H1 (cell line): ENCODE data around the gene OXER1. TPM values are rescaled to one million over a fixed set of nuclear protein-coding genes. Genes with fewer than 3 reads are reported as not detected.

Experiments
- CTCF ChIA-PET: fragments of 300-600 bp; sonication (Branson Sonifier 250); formaldehyde crosslinking; loops from one replicate; lab custom pipeline; 2021; ENCODE audit not compliant: partially characterized antibody; lab: Charles Lee
- POLR2A ChIA-PET: fragments of 300-600 bp; sonication (Branson Sonifier 250); formaldehyde crosslinking; loops from one replicate; lab custom pipeline; 2021; ENCODE audit warnings: inconsistent platforms; ENCODE audit not compliant: partially characterized antibody; lab: Charles Lee
- DNase-seq, 2 experiments: peaks; one replicate each; pipeline versions ENCODE4 v3.0.0 to v3.0.0-alpha.2; 2010 to 2022; ENCODE audit warnings: low spot score in 2 of 2, low read depth in 1 of 2, mixed read lengths in 1 of 2
- FAIRE-seq: peaks from 2 replicates; lab custom pipeline; 2011; peaks lifted over from hg19 to GRCh38; lab: Jason Lieb, UNC
- H2AFZ ChIP-seq: 2 replicates; pipeline ENCODE4 v1.8.1; 2012; ENCODE audit warnings: low read length, inconsistent platforms
- H2AK5ac ChIP-seq: 2 replicates; pipeline ENCODE4 v1.6.1; 2013; ENCODE audit warnings: low read depth, low read length
- H2BK120ac ChIP-seq: replicated peaks from 2 replicates; pipeline ENCODE3; 2013; ENCODE audit warnings: low read depth, low read length, inconsistent platforms
- H2BK12ac ChIP-seq: 2 replicates; pipeline ENCODE4 v1.6.1; 2013; ENCODE audit warnings: low read depth, low read length
- H2BK15ac ChIP-seq: 2 replicates; pipeline ENCODE4 v1.6.1; 2013; ENCODE audit warnings: low read length
- H2BK20ac ChIP-seq: 2 replicates; pipeline ENCODE4 v1.6.1; 2013; ENCODE audit warnings: low read length
- H2BK5ac ChIP-seq: 2 replicates; pipeline ENCODE4 v1.6.1; 2013; ENCODE audit warnings: low read depth, low read length
- H3K14ac ChIP-seq: 2 replicates; pipeline ENCODE4 v1.6.1; 2013; ENCODE audit warnings: inconsistent platforms; ENCODE audit not compliant: insufficient read length
- H3K18ac ChIP-seq: 2 replicates; pipeline ENCODE4 v1.6.1; 2013; ENCODE audit warnings: low read length; ENCODE audit errors: extremely low read depth
- H3K23ac ChIP-seq: 2 replicates; pipeline ENCODE4 v1.6.1; 2013; ENCODE audit warnings: inconsistent platforms; ENCODE audit not compliant: insufficient read length
- H3K23me2 ChIP-seq: 2 replicates; pipeline ENCODE4 v1.6.1; 2013; ENCODE audit warnings: low read depth, low read length
- H3K27ac ChIP-seq: 2 replicates; pipeline ENCODE4 v1.6.1; 2011; ENCODE audit warnings: low read depth, low read length, inconsistent platforms
- H3K27me3 ChIP-seq, 4 experiments: replicated peaks in 1 of 4; 1 replicate in 1 of 4; 2 replicates in 3 of 4; pipeline versions ENCODE4 v1.6.1 to v1.8.1; 2011 to 2013; ENCODE audit warnings: low read length in 3 of 4, mild to moderate bottlenecking in 3 of 4, inconsistent platforms in 2 of 4, mixed read lengths in 2 of 4, moderate library complexity in 1 of 4; ENCODE audit not compliant: control insufficient read depth in 3 of 4, insufficient read depth in 3 of 4; ENCODE audit errors: extremely low read depth in 1 of 4
- H3K36me3 ChIP-seq, 4 experiments: 2 replicates each; pipeline versions ENCODE4 v1.6.1 to v1.8.1; 2011 to 2013; ENCODE audit warnings: mild to moderate bottlenecking in 4 of 4, low read length in 3 of 4, moderate library complexity in 2 of 4, control low read depth in 1 of 4, inconsistent platforms in 1 of 4; ENCODE audit not compliant: insufficient read depth in 4 of 4, control insufficient read depth in 2 of 4
- H3K4ac ChIP-seq: replicated peaks from 2 replicates; pipeline ENCODE3; 2013; ENCODE audit warnings: low read length, low read depth, mixed read lengths, inconsistent platforms; ENCODE audit not compliant: insufficient read length
- H3K4me1 ChIP-seq, 4 experiments: replicated peaks in 1 of 4; 1 replicate in 1 of 4; 2 replicates in 3 of 4; pipeline versions ENCODE4 v1.6.1 to v1.8.1; 2011 to 2013; ENCODE audit warnings: low read length in 3 of 4, inconsistent platforms in 2 of 4, mixed read lengths in 1 of 4; ENCODE audit not compliant: insufficient read depth in 4 of 4, control insufficient read depth in 3 of 4
- H3K4me2 ChIP-seq, 2 experiments: 2 replicates each; pipeline versions ENCODE4 v1.6.1 to v1.8.1; 2011 to 2013; ENCODE audit warnings: low read depth in 2 of 2, low read length in 2 of 2, control low read depth in 1 of 2, inconsistent platforms in 1 of 2, mild to moderate bottlenecking in 1 of 2; ENCODE audit not compliant: insufficient read depth in 1 of 2
- H3K4me3 ChIP-seq, 4 experiments: fragments of 200-600, 300-600 bp in 1 of 4; sonication (generic), shearing (Covaris generic), sonication (Bioruptor Twin) in 1 of 4; 2 replicates each; pipeline versions ENCODE4 v1.5.1 to v1.8.1; 2011 to 2016; ENCODE audit warnings: low read length in 4 of 4, low read depth in 3 of 4, control low read depth in 2 of 4, inconsistent platforms in 2 of 4, mild to moderate bottlenecking in 2 of 4, mixed read lengths in 1 of 4, moderate library complexity in 1 of 4; ENCODE audit not compliant: insufficient read depth in 2 of 4; ENCODE audit errors: extremely low read depth in 1 of 4
- H3K56ac ChIP-seq: replicated peaks from 2 replicates; pipeline ENCODE3; 2013; ENCODE audit warnings: low read depth, mild to moderate bottlenecking, mixed read lengths, low read length, inconsistent platforms; ENCODE audit not compliant: insufficient read length
- H3K79me1 ChIP-seq: 2 replicates; pipeline ENCODE4 v1.6.1; 2013; ENCODE audit warnings: low read depth, low read length, control low read depth
- H3K79me2 ChIP-seq, 2 experiments: 2 replicates each; pipeline versions ENCODE4 v1.6.1 to v1.8.1; 2012 to 2013; ENCODE audit warnings: low read length in 2 of 2, mild to moderate bottlenecking in 2 of 2, inconsistent platforms in 1 of 2; ENCODE audit not compliant: insufficient read depth in 2 of 2, control insufficient read depth in 1 of 2
- H3K9ac ChIP-seq, 4 experiments: replicated peaks in 1 of 4; 1 replicate in 1 of 4; 2 replicates in 3 of 4; pipeline versions ENCODE4 v1.6.1 to v1.8.1; 2011 to 2013; ENCODE audit warnings: low read depth in 3 of 4, low read length in 3 of 4, control low read depth in 2 of 4, mild to moderate bottlenecking in 2 of 4, moderate library complexity in 2 of 4, inconsistent platforms in 1 of 4; ENCODE audit errors: extremely low read depth in 1 of 4
- H3K9me3 ChIP-seq, 2 experiments: 2 replicates each; pipeline versions ENCODE4 v1.6.1 to v1.8.1; 2012 to 2013; ENCODE audit warnings: mild to moderate bottlenecking in 2 of 2, moderate library complexity in 2 of 2, control low read depth in 1 of 2, inconsistent platforms in 1 of 2, low read depth in 1 of 2, low read length in 1 of 2, mixed read lengths in 1 of 2; ENCODE audit not compliant: insufficient read depth in 2 of 2
- H4K20me1 ChIP-seq, 2 experiments: replicated peaks in 1 of 2; 2 replicates each; pipeline versions ENCODE3 to v1.8.1; 2011 to 2013; ENCODE audit warnings: inconsistent platforms in 2 of 2, low read length in 2 of 2, mild to moderate bottlenecking in 1 of 2; ENCODE audit not compliant: insufficient read depth in 2 of 2, control insufficient read depth in 1 of 2
- H4K5ac ChIP-seq: 2 replicates; pipeline ENCODE4 v1.6.1; 2013; ENCODE audit warnings: low read length, low read depth, mixed read lengths, inconsistent platforms; ENCODE audit not compliant: insufficient read length
- H4K8ac ChIP-seq: 2 replicates; pipeline ENCODE4 v1.8.0; 2013; ENCODE audit warnings: mild to moderate bottlenecking, moderate library complexity, low read length, inconsistent platforms; ENCODE audit not compliant: insufficient read depth; ENCODE audit errors: extremely low read depth
- H4K91ac ChIP-seq: replicated peaks from 2 replicates; pipeline ENCODE3; 2013; ENCODE audit warnings: low read length, mixed read lengths, inconsistent platforms; ENCODE audit not compliant: insufficient read length
- ASH2L ChIP-seq: fragments of 200-600, 300-600 bp; sonication (generic); IDR thresholded peaks from one replicate; pipeline ENCODE4 v1.7.1; 2017; ENCODE audit warnings: low read length
- EGR1 ChIP-seq: IDR thresholded peaks from 2 replicates; pipeline ENCODE4 v1.6.1; 2011; ENCODE audit warnings: low read depth, low read length, borderline replicate concordance
- EP300 ChIP-seq, 2 experiments: IDR thresholded peaks; 1 replicate in 1 of 2; 2 replicates in 1 of 2; pipeline ENCODE4 v1.6.1; 2011 to 2012; ENCODE audit warnings: low read depth in 2 of 2, low read length in 2 of 2, mild to moderate bottlenecking in 2 of 2, borderline replicate concordance in 1 of 2, inconsistent platforms in 1 of 2, moderate library complexity in 1 of 2
- GTF2F1 ChIP-seq: IDR thresholded peaks from 2 replicates; pipeline ENCODE4 v1.6.1; 2012; ENCODE audit warnings: low read depth, low read length, improper control_type of control experiment, borderline replicate concordance
- HDAC6 ChIP-seq: IDR thresholded peaks from one replicate; pipeline ENCODE4 v1.7.1; 2012; ENCODE audit warnings: low read depth, mild to moderate bottlenecking, inconsistent platforms, low read length, moderate library complexity
- MAFK ChIP-seq: IDR thresholded peaks from 2 replicates; pipeline ENCODE4 v1.6.1; 2012; ENCODE audit warnings: low read depth, mild to moderate bottlenecking, improper control_type of control experiment, low read length
- SAP30 ChIP-seq: fragments of 300-600 bp; sonication (generic); IDR thresholded peaks from 2 replicates; pipeline ENCODE4 v1.7.1; 2012; ENCODE audit warnings: low read length, moderate library complexity, mild to moderate bottlenecking, inconsistent platforms; ENCODE audit not compliant: insufficient read depth, insufficient replicate concordance
- SIN3A ChIP-seq, 2 experiments: IDR thresholded peaks in 1 of 2; conservative IDR thresholded peaks in 1 of 2; 2 replicates each; pipeline ENCODE4 v1.6.1; 2011 to 2012; ENCODE audit warnings: low read length in 2 of 2, improper control_type of control experiment in 1 of 2, low read depth in 1 of 2, mild to moderate bottlenecking in 1 of 2
- TAF7 ChIP-seq: optimal IDR thresholded peaks from 2 replicates; pipeline ENCODE3; 2011; ENCODE audit warnings: low read depth, mild to moderate bottlenecking, inconsistent platforms, low read length, moderate library complexity, borderline replicate concordance
- WGBS, 2 experiments: shearing (Covaris generic) in 1 of 2; methylation state at CpG; one replicate each; pipeline versions ENCODE4 v1.1.6 to v1.1.7; 2013 to 2015; ENCODE audit warnings: low lambda C conversion rate in 2 of 2, mixed read lengths in 2 of 2, inconsistent platforms in 1 of 2, low coverage in 1 of 2, missing lambda C conversion rate in 1 of 2; ENCODE audit not compliant: insufficient replicate concordance in 2 of 2, insufficient coverage in 1 of 2, insufficient read length in 1 of 2; ENCODE audit errors: extremely low coverage in 1 of 2, missing lambda C conversion rate in 1 of 2; 5-methylcytosine and 5-hydroxymethylcytosine counted together
- polyA plus RNA-seq, 7 experiments: library from polyadenylated mRNA; depleted of rRNA in 3 of 7; stranded (reverse) in 5 of 7; unstranded in 2 of 7; fragments of >200 nt in 5 of 7; fragments of 200-250 nt in 2 of 7; gene quantifications; 1 replicate in 5 of 7; 2 replicates in 1 of 7; 4 replicates in 1 of 7; pipeline versions ENCODE4 v1.2.1 to v1.2.3, GENCODE V29; 2011 to 2013; ENCODE audit warnings: missing spikeins in 2 of 7, mixed read lengths in 2 of 7
- total RNA-seq: library from RNA; stranded (reverse); fragmentation: NEBNext Ultra II Directional; extraction: Animal tissue kit (Norgen Biotek cat#: 25700); gene quantifications from 2 replicates; pipeline ENCODE4 v1.2.1, GENCODE V29; 2021

Gene OXER1
- total and polyA plus RNA-seq, 2 of the 8 experiments (the other 6 are each of a cell fraction or from before 2014, with no cell fraction given) = 1.2 to 2.9 TPM

DNA sequence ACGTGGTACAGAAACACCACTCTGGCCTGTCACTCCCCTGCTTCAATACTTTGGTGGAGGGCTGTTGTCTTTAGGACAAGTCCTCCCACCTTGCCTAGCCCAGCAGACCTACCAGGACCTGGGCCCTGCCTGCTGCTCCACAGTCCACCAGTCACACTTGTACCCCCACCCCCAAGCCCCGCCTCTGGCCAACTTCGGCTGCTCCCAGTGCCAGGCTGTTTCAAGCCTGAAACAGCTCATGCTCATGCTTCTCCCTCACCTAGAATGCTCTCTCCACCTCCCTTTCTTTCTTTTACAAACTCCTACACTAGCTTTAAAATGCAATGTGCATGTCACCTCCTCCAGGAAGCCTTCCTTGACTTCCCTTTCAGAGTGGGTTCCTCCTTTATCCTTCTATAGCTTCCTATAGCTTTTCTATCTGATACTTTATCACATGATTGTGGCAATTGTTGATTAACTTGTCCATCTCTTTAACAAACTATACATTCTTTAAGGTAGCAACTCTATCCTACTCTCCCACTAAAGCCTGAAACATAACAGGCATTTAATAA, 4.8 kb upstream of the OXER1 start:
- Histone ChIP-seq H2BK15ac (no peak overlapping the region), H3K23me2 (no peaks in the 10 kb centered on the region), H3K9me3 (no peaks in the 10 kb centered on the region), H2AK5ac (no peak overlapping the region), H3K4ac (no peak overlapping the region), H3K27ac (no peak overlapping the region), H4K91ac (no peak overlapping the region), H2BK120ac (no peak overlapping the region), H3K4me1 (peaks cover 1 to 16% (median 6%) of the 10 kb centered on the region in 4 experiments; a peak in 4 of 7 replicates), H2AFZ (no peak overlapping the region), H3K23ac (no peak overlapping the region), H3K36me3 (no peaks in the 10 kb centered on the region), H4K20me1 (no peaks in the 10 kb centered on the region), H3K18ac (no peak overlapping the region), H3K14ac (no peak overlapping the region), H2BK5ac (no peak overlapping the region), H4K8ac (no peak overlapping the region), H3K27me3 (no peaks in the 10 kb centered on the region), H3K56ac (no peak overlapping the region), H3K4me2 (no peak overlapping the region), H2BK12ac (no peak overlapping the region)
- 77% methylated on average over 3 of the region's 3 CpGs; no CpG with 5 or more reads in 1 of the 2 experiments for WGBS, 2 experiments
- CTCF ChIA-PET = interaction anchor here (1.0 to 4.1 kb wide), 8 partner anchors 12 to 339 kb away, joined by 3 to 35 read pairs (median 4); no protein-coding TSS in a partner anchor
- POLR2A ChIA-PET = interaction anchor here (0.7 to 2.1 kb wide), 5 partner anchors 8 to 42 kb away, joined by 3 to 6 read pairs (median 4); no protein-coding TSS in a partner anchor
- no peak for FAIRE-seq
- no peak for TF ChIP-seq SAP30
- TF ChIP-seq TAF7 = no peak
- TF ChIP-seq GTF2F1 = no peak
- TF ChIP-seq ASH2L = no peak
- no peak for TF ChIP-seq HDAC6
- no peak for TF ChIP-seq SIN3A (conservative IDR thresholded peaks at IDR 0.05 in 1 of 2, IDR thresholded peaks at IDR 0.05 in 1 of 2; ENCODE audit: low read depth in 1 of 2, low read length in 2 of 2)
- no peak for TF ChIP-seq EGR1
- no peak for TF ChIP-seq MAFK
- TF ChIP-seq EP300 (IDR thresholded peaks at IDR 0.05; ENCODE audit: borderline replicate concordance in 1 of 2, low read depth in 2 of 2, low read length in 2 of 2) = no peak
- TF ChIP-seq, all 59 proteins: peak for 0
- Histone ChIP-seq H3K79me1 (no peaks in the 10 kb centered on the region), H3K9ac (no peak overlapping the region), H4K5ac (no peak overlapping the region), H3K79me2 (no peaks in the 10 kb centered on the region), H3K4me3 (no peak overlapping the region), H2BK20ac (no peak overlapping the region)
- DNase-seq = peak in 1 of 2 experiments; percentile 45
